COR-L47 (cell line): ENCODE data around the gene IL2RA.
"Not testable (repeated sequence)": the region's sequence is repeated elsewhere in the genome, so short reads cannot be mapped to it uniquely, and the experiment has no call there.

ENCODE experiments used
- DNase-seq: peaks from one replicate; lab custom pipeline; 2025; lab: John Stamatoyannopoulos, UW

IL2RA gene

GRCh38 chr10:5981529-5981928 is 80.6 kb downstream of the IL2RA start:
- no peak for DNase-seq

- DNase-seq = no peak
Measured at GRCh38 chr10:5978230-5978489, 84.0 kb downstream of the IL2RA start.

- no peak for DNase-seq
Measured at GRCh38 chr10:5977471-5978229, 84.5 kb downstream of the IL2RA start, which contains the start of gene IL15RA. IL15RA (minus strand) TSS chr10:5977543; CDS start chr10:5977492, 51 bp downstream.

- no peak for DNase-seq
Measured at GRCh38 chr10:5976512-5977470, 85.4 kb downstream of the IL2RA start.

- DNase-seq = no peak
Measured at GRCh38 chr10:5975641-5976473, 86.3 kb downstream of the IL2RA start.

- no peak for DNase-seq
Measured at GRCh38 chr10:5973069-5973468, 89.1 kb downstream of the IL2RA start.

GRCh38 chr10:5971886-5972285 is 90.3 kb downstream of the IL2RA start:
- DNase-seq = no peak

GRCh38 chr10:5971315-5971832 is 90.8 kb downstream of the IL2RA start:
- no peak for DNase-seq

GRCh38 chr10:5970527-5970926 is 91.6 kb downstream of the IL2RA start:
- DNase-seq = no peak

GRCh38 chr10:5970066-5970465 is 92.1 kb downstream of the IL2RA start:
- DNase-seq = no peak

- DNase-seq = no peak
Measured at GRCh38 chr10:5968681-5969453, 93.3 kb downstream of the IL2RA start.

- no peak for DNase-seq
Measured at GRCh38 chr10:5968037-5968680, 94.0 kb downstream of the IL2RA start.

GRCh38 chr10:5965266-5965665 is 96.9 kb downstream of the IL2RA start:
- no peak for DNase-seq

- no peak for DNase-seq
Measured at GRCh38 chr10:5964736-5965135, 97.4 kb downstream of the IL2RA start.

GRCh38 chr10:5963591-5963990 is 98.6 kb downstream of the IL2RA start:
- DNase-seq = no peak

GRCh38 chr10:5963071-5963470 is 99.1 kb downstream of the IL2RA start:
- DNase-seq = no peak

GRCh38 chr10:5962358-5962940 is 99.7 kb downstream of the IL2RA start:
- DNase-seq = not testable (repeated sequence)

- DNase-seq = no peak
Measured at GRCh38 chr10:5961405-5962100, 100.6 kb downstream of the IL2RA start.

- DNase-seq = not testable (repeated sequence)
Measured at GRCh38 chr10:5960973-5961275, 101.2 kb downstream of the IL2RA start.
